KOPT-K1 (cell line): Measurements from ENCODE around the gene METTL23.
A peak's percentile ranks its signal among the peaks of the same experiment; 100 is the strongest.
"Not testable (repeated sequence)": the region's sequence is repeated elsewhere in the genome, so short reads cannot be mapped to it uniquely, and the experiment has no call there.

ENCODE experiments used
- H3K27ac ChIP-seq: fragments of 200-600 bp; sonication (generic); 2 replicates; pipeline ENCODE4 v1.5.1; 2016; ENCODE audit warnings: antibody characterized with exemption, mild to moderate bottlenecking, low read depth, low read length; ENCODE audit not compliant: poor library complexity, severe bottlenecking
- H3K36me3 ChIP-seq: fragments of 200-600 bp; sonication (generic); 2 replicates; pipeline ENCODE4 v1.5.1; 2017; ENCODE audit warnings: antibody characterized with exemption, mild to moderate bottlenecking, low read length, moderate library complexity; ENCODE audit not compliant: insufficient read depth
- H3K9me3 ChIP-seq: fragments of 200-600 bp; sonication (generic); 2 replicates; pipeline ENCODE4 v1.5.1; 2017; ENCODE audit warnings: antibody characterized with exemption, low read length, mild to moderate bottlenecking; ENCODE audit not compliant: insufficient read depth, poor library complexity, severe bottlenecking

The METTL23 gene

GRCh38 chr17:76745785-76746184 is 19.1 kb downstream of the METTL23 start:
- peaks cover 84% of the 10 kb centered on the region for H3K36me3 ChIP-seq
- H3K27ac ChIP-seq, H3K9me3 ChIP-seq: not testable (repeated sequence)

- Histone ChIP-seq H3K9me3 (no peaks in the 10 kb centered on the region), H3K36me3 (peaks cover 63% of the 10 kb centered on the region), H3K27ac (no peak overlapping the region)
Observed at GRCh38 chr17:76747716-76748363, 21.2 kb downstream of the METTL23 start.

- H3K9me3 ChIP-seq = no peaks in the 10 kb centered on the region
- H3K36me3 ChIP-seq = peaks cover 57% of the 10 kb centered on the region
- no peak overlapping the region for H3K27ac ChIP-seq
Observed at GRCh38 chr17:76748657-76749056, 22.0 kb downstream of the METTL23 start.

DNA sequence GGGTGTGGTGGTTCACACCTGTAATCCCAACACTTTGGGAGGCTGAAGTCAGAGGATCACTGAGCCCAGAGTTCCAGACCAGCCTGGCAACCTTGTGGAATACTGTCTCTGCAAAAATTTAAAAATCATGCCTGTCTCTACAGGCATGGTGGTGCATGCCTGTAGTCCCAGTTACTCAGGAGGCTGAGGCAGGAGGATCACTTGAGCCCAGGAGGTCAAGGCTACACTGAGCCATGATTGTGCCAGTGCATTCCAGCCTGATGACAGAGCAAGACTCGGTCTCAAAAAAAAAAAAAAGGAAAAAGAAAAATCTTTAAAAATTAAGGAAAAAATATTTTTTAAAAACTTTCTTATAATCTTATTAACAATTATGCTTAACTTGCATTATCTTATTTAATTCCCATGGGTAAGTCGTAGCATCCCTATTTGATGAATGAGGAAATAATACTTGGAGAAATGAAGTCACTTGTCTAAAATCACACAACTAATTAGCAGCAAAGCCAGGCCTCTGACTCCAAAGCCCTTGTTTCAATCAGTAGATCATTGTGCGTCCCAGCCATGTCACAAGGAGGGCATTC is 24.9 kb downstream of the METTL23 start:
- H3K27ac ChIP-seq = peak overlapping the region; percentile 65
- no peaks in the 10 kb centered on the region for H3K9me3 ChIP-seq
- H3K36me3 ChIP-seq = peaks cover 44% of the 10 kb centered on the region

GRCh38 chr17:76752006-76752405 is 25.4 kb downstream of the METTL23 start:
- H3K9me3 ChIP-seq = no peaks in the 10 kb centered on the region
- peaks cover 43% of the 10 kb centered on the region for H3K36me3 ChIP-seq
- peak overlapping the region; percentile 65 for H3K27ac ChIP-seq

DNA sequence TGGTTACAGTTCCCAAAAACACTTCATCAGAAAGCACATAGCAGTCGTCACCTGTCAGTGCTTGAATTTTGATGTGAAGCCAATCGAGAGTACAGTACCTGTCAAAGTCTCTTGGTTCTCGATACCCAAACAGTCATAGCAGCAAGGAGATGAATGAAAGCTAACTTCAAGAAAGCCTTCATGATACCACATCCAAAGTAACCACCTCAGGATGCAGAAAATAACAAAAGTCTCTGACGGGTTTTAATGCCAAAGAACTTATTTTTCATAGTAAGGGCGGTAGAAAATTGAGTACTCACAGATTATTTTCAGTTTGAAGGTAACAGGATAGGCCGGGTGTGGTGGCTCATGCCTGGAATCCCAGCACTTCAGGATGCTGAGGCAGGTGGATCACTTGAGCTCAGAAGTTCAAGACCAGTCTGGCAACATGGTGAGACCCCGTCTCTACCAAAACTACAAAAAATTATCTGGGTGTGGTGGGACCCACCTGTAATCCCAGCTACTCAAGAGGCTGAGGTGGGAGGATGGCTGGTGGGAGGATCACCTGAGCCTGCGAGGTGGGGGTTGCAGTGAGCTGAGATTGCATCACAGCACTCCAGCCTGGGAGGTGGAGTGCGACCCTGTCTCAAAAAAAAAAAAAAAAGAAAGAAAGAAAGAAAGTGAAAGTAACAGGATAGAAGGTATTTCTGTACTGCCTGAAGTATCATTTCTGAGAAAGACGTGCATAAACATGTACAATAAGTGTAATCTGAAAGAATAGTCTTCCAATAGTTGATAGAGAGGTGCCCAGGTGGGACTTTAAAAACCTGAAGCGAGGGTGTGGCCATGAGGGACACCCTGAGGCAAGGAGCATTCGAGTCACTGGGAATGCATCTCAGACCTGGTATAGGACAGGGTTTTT is 26.7 kb downstream of the METTL23 start:
- H3K9me3 ChIP-seq = no peaks in the 10 kb centered on the region
- peak overlapping the region; percentile 65 for H3K27ac ChIP-seq
- peaks cover 34% of the 10 kb centered on the region for H3K36me3 ChIP-seq

GRCh38 chr17:76755285-76755684 is 28.6 kb downstream of the METTL23 start:
- H3K36me3 ChIP-seq = peaks cover 32% of the 10 kb centered on the region
- no peak overlapping the region for H3K27ac ChIP-seq
- H3K9me3 ChIP-seq = no peaks in the 10 kb centered on the region

DNA sequence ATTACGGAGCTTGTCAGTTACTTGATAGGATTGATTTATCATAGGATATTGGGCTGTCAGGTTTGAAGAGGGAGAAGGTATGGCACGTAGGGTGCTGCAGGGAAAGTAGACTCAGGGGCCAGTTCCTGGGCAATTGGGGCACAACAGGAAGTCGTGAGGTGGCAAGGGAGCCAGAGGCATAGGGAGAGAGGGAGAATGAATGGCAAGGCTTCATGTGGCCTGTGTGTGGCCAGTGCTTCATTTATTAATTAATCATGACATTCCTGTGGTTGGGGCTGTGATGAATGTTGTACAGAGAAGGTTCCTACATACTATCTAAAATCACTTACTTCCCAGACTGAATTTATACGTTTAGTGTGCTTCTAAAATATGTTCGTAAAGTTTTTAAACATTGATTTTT is 30.6 kb downstream of the METTL23 start:
- no peaks in the 10 kb centered on the region for H3K9me3 ChIP-seq
- peaks cover 40% of the 10 kb centered on the region for H3K36me3 ChIP-seq

DNA sequence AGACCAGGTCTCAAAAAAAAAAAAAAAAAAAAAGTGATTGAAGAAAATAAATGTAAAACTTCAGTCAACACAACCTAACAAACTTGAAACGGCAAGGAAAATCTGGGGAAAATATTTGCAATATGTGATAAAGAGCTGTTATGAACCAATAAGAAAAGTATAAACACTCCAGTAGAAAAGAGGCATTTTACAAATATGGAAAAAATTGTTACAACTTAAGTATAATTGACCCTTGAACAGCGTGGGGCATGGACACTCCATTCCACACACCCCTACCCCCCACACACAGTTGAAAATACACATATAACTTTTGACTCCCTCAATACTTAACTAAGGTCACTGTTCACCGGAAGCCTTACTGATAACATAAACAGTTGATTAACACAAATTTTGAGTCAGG is 31.9 kb downstream of the METTL23 start:
- H3K36me3 ChIP-seq = peaks cover 40% of the 10 kb centered on the region
- no peak overlapping the region for H3K27ac ChIP-seq
- no peaks in the 10 kb centered on the region for H3K9me3 ChIP-seq

More for the DNA sequence above, 30.6 kb downstream of the METTL23 start:
- H3K27ac ChIP-seq = no peak overlapping the region

DNA sequence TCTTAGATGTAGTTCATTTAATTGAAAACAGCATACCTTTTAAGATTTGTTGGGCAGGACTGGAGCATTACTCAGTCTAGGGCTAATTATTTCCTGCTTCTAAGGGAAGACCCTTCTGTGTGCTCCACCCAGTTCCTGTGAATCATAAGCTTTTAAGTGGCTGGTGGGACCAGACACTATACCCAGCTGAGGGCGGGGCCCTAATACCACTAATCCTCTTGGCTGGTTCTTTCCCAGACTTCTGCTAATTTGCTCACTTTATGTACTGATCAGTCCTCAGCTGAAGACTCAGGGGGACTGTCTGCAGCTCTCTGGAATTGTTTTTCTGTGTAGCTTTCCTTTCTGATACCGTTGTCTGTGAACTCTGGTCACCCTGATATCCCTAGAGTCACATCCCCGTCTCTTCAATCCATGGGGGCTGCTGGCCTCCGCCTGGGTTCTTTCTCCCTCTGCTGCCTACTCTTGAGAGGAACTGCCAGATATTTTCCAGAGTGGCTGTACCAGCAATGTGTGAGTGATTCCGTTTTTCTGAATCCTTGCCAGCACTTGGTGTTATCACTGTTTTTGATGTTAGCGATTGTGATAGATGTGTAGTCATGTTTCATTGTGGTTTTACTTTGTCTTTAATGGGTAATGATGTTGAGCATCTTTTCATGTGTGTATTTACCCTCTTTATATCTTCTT is 46.3 kb downstream of the METTL23 start:
- Histone ChIP-seq H3K36me3 (peaks cover 71% of the 10 kb centered on the region), H3K27ac (peak overlapping the region; percentile 35), H3K9me3 (no peaks in the 10 kb centered on the region)

DNA sequence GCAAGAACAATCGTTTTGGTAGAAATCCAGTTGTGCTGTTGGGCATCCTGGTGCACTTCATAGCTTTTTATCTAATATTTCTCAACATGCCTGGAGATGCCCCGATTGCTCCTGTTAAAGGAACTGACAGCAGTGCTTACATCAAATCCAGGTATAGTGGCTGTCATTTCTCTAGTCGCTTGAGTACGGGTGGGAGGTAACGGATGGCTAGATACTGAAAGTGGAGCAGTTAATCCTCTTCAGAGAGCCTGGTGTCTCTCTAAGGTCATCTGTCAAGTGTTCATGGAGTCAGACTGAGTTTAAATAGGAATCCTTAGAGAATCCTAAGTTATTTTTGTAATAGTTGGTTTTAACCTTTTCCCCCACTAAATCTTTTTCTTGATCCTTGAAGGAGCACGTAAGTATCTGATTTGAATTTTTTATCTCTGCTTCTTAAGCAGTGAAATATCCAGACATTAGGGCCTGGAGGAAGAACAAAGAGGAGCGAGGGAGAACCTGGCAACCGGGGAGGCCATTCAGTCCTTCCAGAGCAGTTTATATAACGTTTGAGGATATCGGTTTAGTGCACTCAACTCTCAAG is 48.5 kb downstream of the METTL23 start:
- Histone ChIP-seq H3K27ac (no peak overlapping the region), H3K36me3 (peaks cover 70% of the 10 kb centered on the region), H3K9me3 (no peaks in the 10 kb centered on the region)

- peaks cover 60% of the 10 kb centered on the region for H3K36me3 ChIP-seq
- no peak overlapping the region for H3K27ac ChIP-seq
Observed at GRCh38 chr17:76781056-76781982, 54.7 kb downstream of the METTL23 start.

GRCh38 chr17:76783146-76783545 is 56.5 kb downstream of the METTL23 start:
- Histone ChIP-seq H3K27ac (no peak overlapping the region), H3K36me3 (peaks cover 48% of the 10 kb centered on the region), H3K9me3 (no peaks in the 10 kb centered on the region)

More at GRCh38 chr17:76781056-76781982, 54.7 kb downstream of the METTL23 start:
- no peaks in the 10 kb centered on the region for H3K9me3 ChIP-seq
